GM18508 (cell line): ENCODE measurements around the gene NNMT.
"Not testable (repeated sequence)": the region's sequence is repeated elsewhere in the genome, so short reads cannot be mapped to it uniquely, and the experiment has no call there.

Experiments used
- ATAC-seq: cut with Tn5 transposase; IDR thresholded peaks from one replicate; pipeline ENCODE4 v1.9.1; 2021; ENCODE audit warnings: moderate number of reproducible peaks; ENCODE audit not compliant: insufficient read depth, unreplicated experiment

The NNMT gene

GRCh38 chr11:114304969-114305368, 8.8 kb downstream of the NNMT start:
- ATAC-seq, result no peak

GRCh38 chr11:114307524-114308203, 11.5 kb downstream of the NNMT start:
- ATAC-seq, result no peak

GRCh38 chr11:114308689-114309089, 12.5 kb downstream of the NNMT start:
- ATAC-seq, result no peak

GRCh38 chr11:114309517-114309916, 13.3 kb downstream of the NNMT start:
- ATAC-seq, result no peak

GRCh38 chr11:114310095-114310494, 13.9 kb downstream of the NNMT start:
- no peak for ATAC-seq

GRCh38 chr11:114311946-114312345, 15.7 kb downstream of the NNMT start:
- ATAC-seq, result no peak

- no peak for ATAC-seq
Observed at GRCh38 chr11:114314096-114314495, 17.9 kb downstream of the NNMT start.

- ATAC-seq, result no peak
Observed at GRCh38 chr11:114315749-114316368, 19.7 kb downstream of the NNMT start.

GRCh38 chr11:114316980-114317786, 21.0 kb downstream of the NNMT start:
- no peak for ATAC-seq

GRCh38 chr11:114317787-114318137, 21.6 kb downstream of the NNMT start:
- ATAC-seq, result no peak

- no peak for ATAC-seq
Observed at GRCh38 chr11:114318361-114318760, 22.2 kb downstream of the NNMT start.

- no peak for ATAC-seq
Observed at GRCh38 chr11:114319716-114320328, 23.6 kb downstream of the NNMT start.

- no peak for ATAC-seq
Observed at GRCh38 chr11:114321621-114322257, 25.5 kb downstream of the NNMT start.

- ATAC-seq, result no peak
Observed at GRCh38 chr11:114322934-114323333, 26.7 kb downstream of the NNMT start.

GRCh38 chr11:114326151-114326550, 30.0 kb downstream of the NNMT start:
- no peak for ATAC-seq

GRCh38 chr11:114326776-114327175, 30.6 kb downstream of the NNMT start:
- ATAC-seq, result no peak

- ATAC-seq, result no peak
Observed at GRCh38 chr11:114330373-114330772, 34.2 kb downstream of the NNMT start.

- ATAC-seq, result peak; percentile 55
Observed at GRCh38 chr11:114340311-114341131, 44.3 kb downstream of the NNMT start.

GRCh38 chr11:114341667-114342066, 45.5 kb downstream of the NNMT start:
- not testable (repeated sequence) for ATAC-seq

GRCh38 chr11:114342476-114342875, 46.3 kb downstream of the NNMT start:
- ATAC-seq, result no peak
